DND-41 (cell line): Measurements from ENCODE around the gene NCF4.

Source experiments
- EZH2 ChIP-seq: IDR thresholded peaks from 3 replicates; pipeline ENCODE4 v1.6.1; 2012; ENCODE audit warnings: borderline replicate concordance, low read depth, mild to moderate bottlenecking, moderate library complexity, low read length, inconsistent platforms; ENCODE audit not compliant: severe bottlenecking
- TF ChIP-seq, protein P1 (sequence below): IDR thresholded peaks from 2 replicates; pipeline ENCODE4 v1.5.1; 2012; ENCODE audit warnings: borderline replicate concordance, low read length, moderate library complexity, mild to moderate bottlenecking; ENCODE audit not compliant: poor library complexity, severe bottlenecking; ENCODE audit errors: extremely low read depth

DNA sequence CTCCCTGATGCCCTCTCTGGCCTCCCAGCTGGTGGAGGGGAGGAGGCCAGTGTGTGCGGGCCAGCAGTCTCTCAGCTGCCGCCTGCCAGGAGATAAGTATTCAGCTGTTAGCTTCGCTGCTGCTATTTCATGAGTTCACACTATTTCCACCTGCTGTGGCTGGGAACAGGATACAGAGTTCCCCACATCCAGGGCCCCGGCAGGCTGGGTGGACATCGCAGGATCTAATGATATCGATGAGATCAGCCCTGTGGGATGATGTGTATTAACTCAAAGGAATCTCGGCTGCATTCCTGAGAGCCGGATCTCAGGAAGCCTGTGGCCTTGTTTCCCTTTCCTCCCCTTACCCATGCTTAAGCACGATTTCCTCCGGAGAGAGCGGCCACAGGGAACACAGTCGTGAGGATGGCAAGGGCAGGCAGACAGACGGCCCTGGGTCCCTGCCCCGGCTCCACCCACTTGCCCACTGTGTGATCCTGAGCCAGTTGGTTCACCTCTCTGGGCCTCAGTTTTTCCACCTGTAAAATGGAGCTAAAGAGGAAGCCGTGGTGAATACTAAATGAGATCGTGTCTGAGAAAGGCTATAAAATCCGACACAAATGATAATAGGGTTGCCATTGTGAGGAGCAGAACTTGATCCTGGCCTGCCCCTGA lies 37.5 kb upstream of the NCF4 start:
- TF ChIP-seq, protein P1, sequence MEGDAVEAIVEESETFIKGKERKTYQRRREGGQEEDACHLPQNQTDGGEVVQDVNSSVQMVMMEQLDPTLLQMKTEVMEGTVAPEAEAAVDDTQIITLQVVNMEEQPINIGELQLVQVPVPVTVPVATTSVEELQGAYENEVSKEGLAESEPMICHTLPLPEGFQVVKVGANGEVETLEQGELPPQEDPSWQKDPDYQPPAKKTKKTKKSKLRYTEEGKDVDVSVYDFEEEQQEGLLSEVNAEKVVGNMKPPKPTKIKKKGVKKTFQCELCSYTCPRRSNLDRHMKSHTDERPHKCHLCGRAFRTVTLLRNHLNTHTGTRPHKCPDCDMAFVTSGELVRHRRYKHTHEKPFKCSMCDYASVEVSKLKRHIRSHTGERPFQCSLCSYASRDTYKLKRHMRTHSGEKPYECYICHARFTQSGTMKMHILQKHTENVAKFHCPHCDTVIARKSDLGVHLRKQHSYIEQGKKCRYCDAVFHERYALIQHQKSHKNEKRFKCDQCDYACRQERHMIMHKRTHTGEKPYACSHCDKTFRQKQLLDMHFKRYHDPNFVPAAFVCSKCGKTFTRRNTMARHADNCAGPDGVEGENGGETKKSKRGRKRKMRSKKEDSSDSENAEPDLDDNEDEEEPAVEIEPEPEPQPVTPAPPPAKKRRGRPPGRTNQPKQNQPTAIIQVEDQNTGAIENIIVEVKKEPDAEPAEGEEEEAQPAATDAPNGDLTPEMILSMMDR = no peak
- TF ChIP-seq EZH2 = no peak
